AG10803 (cell line): Measurements from ENCODE around the gene OR5K4.

Experiments used
- DNase-seq: peaks from one replicate; pipeline ENCODE4 v3.0.0; 2010; ENCODE audit warnings: low read depth
- H3K4me3 ChIP-seq: 2 replicates; pipeline ENCODE4 v1.5.1; 2011; ENCODE audit warnings: mild to moderate bottlenecking, low read length, control low read depth
- TF ChIP-seq, protein P1 (sequence below): conservative IDR thresholded peaks from 2 replicates; pipeline ENCODE4 v1.5.1; 2011; ENCODE audit warnings: mild to moderate bottlenecking, low read length, control low read depth, inconsistent platforms

OR5K4 gene

DNA sequence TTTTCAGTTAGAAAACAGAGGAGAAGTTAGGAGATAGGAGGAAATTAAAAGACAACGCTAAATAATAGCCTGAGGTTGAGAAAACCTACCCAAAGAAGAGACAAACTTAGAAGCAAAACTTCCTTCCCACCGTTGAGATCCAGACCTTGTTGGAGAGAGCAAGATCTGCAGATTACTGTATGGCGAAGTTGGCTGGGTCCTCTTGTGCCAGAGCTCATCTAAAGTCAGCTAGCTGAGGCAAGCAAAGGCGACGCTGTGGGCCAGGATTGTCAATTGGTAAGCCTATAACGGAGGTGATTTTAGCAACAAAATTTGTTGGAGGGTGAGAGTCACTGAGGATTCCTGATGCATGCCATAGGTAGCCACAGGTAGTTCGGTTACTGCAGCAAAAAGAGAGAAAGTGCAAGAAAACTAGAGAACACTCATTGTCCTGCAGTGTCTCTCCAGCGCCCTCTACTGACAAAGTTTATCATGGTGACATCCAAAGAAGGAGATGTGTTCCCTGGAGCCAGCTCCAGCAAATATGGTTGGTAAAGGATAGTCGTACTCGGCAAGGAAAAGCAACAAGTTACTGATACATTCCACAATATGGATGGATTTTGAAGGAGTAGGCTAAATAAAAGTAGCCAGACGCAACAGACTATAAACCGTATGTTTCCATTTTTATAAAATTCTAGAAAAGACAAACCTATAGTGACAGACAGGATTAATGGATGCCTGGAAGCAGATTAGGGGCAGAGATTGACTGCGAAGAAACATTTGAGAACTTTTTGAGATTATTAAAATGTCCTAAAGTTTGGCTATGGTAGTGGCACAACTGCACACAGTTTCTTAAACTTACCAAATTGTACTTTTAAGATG is 9.8 kb upstream of the OR5K4 start:
- TF ChIP-seq, protein P1, sequence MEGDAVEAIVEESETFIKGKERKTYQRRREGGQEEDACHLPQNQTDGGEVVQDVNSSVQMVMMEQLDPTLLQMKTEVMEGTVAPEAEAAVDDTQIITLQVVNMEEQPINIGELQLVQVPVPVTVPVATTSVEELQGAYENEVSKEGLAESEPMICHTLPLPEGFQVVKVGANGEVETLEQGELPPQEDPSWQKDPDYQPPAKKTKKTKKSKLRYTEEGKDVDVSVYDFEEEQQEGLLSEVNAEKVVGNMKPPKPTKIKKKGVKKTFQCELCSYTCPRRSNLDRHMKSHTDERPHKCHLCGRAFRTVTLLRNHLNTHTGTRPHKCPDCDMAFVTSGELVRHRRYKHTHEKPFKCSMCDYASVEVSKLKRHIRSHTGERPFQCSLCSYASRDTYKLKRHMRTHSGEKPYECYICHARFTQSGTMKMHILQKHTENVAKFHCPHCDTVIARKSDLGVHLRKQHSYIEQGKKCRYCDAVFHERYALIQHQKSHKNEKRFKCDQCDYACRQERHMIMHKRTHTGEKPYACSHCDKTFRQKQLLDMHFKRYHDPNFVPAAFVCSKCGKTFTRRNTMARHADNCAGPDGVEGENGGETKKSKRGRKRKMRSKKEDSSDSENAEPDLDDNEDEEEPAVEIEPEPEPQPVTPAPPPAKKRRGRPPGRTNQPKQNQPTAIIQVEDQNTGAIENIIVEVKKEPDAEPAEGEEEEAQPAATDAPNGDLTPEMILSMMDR, result peak; percentile 63
- DNase-seq, result peak; percentile 32
- no peak overlapping the region for H3K4me3 ChIP-seq

DNA sequence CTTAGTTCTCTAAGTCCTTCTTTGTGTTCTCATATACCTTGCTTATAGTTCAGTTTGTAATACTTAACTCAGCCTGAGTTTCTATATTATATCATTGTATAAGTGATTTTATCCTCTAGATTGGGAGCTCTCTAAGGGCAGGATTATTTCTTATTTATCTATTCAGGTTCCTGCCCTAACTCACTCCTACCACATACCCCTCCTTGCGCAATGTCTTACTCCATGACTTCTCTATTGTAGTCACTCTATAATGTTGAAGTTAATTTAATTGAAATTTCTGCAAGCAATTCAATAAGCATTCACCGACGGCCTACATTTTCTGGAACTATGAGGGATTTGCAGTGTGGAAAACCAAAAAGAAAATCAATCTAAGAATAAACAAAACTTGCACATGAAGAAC is 3.6 kb upstream of the OR5K4 start:
- TF ChIP-seq, protein P1, result no peak
- H3K4me3 ChIP-seq, result no peak overlapping the region
- no peak for DNase-seq

DNA sequence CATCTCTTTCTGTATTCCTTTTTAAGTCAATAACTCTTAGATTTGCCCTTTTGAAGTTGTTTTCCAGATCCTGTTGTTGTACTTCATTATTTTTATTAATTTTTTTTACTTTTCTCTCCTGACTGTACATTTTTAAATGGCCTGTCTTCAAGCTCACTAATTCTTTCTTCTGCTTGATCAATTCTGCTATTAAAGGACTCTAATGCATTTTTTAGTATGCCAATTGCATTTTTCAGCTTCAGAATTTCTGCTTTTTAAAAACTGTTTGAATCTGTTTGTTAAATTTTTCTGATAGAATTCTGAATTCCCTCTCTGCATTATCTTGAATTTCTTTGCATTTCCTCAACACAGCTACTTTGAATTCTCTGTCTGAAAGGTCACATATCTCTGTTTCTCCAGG is 5.6 kb downstream of the OR5K4 start:
- TF ChIP-seq, protein P1, result no peak
- no peak overlapping the region for H3K4me3 ChIP-seq
- no peak for DNase-seq

DNA sequence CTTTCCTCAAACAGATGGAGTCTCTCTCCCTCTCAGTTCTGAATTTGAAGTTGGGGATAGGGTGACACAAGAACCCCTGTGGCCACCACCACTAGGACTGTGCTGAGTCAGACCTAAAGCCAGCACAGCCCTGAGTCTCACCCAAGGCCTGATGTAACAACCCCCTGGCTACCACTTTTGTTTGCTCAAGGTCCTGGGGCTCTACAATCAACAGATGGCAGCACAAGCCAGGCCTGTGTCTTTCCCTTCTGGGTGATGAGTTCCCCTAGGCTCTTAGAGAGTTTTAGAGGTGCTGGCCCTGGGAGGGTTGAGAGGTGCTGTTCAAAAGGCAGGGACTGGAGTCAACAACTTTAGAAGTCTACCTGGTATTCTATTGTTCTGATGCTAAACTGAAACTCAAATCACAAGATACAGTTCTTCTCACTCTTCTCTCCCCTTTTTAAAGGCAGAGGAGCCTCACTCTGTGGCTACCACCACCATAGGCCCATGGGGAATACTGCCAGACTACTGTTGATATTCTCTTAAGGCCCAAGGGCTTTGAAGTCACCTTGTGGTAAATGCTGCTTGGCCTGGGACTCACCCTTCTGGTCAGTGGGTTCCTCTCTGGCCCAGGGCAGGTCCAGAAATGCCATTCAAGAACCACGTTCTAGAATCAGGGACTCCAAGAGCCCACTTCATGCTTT is 6.5 kb downstream of the OR5K4 start:
- TF ChIP-seq, protein P1, result no peak
- no peak overlapping the region for H3K4me3 ChIP-seq
- peak; percentile 1 for DNase-seq

DNA sequence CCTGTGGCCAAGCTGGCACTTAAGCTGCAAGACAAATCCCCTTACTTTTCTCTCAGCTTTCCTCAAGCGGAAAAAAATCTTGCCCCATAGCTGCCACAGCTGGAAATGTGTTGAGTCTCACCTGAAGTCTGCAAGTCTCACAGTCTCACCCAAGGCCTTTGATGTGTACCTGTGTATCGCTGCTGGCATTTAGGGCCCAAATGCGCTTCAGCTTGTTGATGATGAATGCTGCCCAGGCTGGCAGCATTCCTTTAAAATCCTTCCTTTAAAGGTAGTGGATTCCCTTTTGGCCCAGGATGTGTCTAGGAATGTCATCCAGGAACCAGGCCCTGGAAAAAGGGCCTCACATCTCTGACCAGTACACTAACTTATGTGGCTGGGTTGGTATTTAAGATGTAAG is 7.0 kb downstream of the OR5K4 start:
- H3K4me3 ChIP-seq, result no peak overlapping the region
- DNase-seq, result no peak
- TF ChIP-seq, protein P1, result no peak

DNA sequence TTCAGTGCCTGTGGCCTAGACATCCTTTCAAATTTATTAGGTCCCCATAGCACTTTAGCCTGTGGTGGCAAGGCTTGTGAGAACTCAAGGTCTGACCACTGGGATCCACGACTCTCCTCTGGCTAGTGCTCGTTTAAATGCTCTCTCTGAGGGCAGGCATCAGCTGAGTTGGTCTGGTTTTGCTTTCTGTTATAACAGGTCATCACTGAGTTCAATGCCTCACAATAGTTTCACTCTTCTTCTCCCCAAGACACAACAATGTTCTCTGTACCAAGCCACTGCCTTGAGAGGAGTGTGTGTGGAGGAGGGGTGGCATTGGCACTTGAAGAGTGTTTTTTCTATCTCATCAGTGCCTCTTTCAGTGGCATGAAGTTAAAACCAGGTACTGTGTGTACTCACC is 7.6 kb downstream of the OR5K4 start:
- no peak for DNase-seq
- TF ChIP-seq, protein P1, result no peak

More for the DNA sequence above, 7.6 kb downstream of the OR5K4 start:
- no peak overlapping the region for H3K4me3 ChIP-seq
